Transverse colon (tissue), 4 donors: ENCODE data around the gene WDR75. TPM values are rescaled to one million over a fixed set of nuclear protein-coding genes. Genes with fewer than 3 reads are reported as not detected.
A peak's percentile ranks its signal among the peaks of the same experiment; 100 is the strongest.

Source experiments
- DNase-seq: peaks from one replicate; pipeline ENCODE4 v3.0.0-alpha.2; 2019
- H3K27ac ChIP-seq, 4 donors: fragments of 200-600 bp; sonication (generic); 2 replicates each; pipeline ENCODE4 v1.5.1; 2016 to 2018; ENCODE audit warnings: inconsistent platforms in 4 of 4
- H3K27me3 ChIP-seq: fragments of 200-600 bp; sonication (generic); 2 replicates; pipeline ENCODE4 v1.5.1; 2017; ENCODE audit warnings: inconsistent platforms
- H3K36me3 ChIP-seq, 4 donors: fragments of 200-600 bp; sonication (generic); 2 replicates each; pipeline ENCODE4 v1.5.1; 2017 to 2019; ENCODE audit warnings: inconsistent platforms in 4 of 4
- H3K4me1 ChIP-seq, 4 donors: fragments of 200-600 bp; sonication (generic); 2 replicates each; pipeline ENCODE4 v1.5.1; 2017 to 2020; ENCODE audit warnings: inconsistent platforms in 4 of 4
- H3K4me3 ChIP-seq, 4 donors: fragments of 200-600 bp; sonication (generic); 1 replicate in 1 of 4; 2 replicates in 3 of 4; pipeline versions ENCODE4 v1.5.1 to v1.6.1; 2017 to 2019; ENCODE audit warnings: inconsistent platforms in 4 of 4
- H3K9me3 ChIP-seq, 2 donors: fragments of 200-600 bp; sonication (generic); 2 replicates each; pipeline ENCODE4 v1.5.1; 2017 to 2019; ENCODE audit warnings: inconsistent platforms in 2 of 2
- CTCF ChIP-seq, 5 experiments: fragments of 200-600 bp in 3 of 5; fragments of 450-650 bp in 2 of 5; sonication (generic) in 3 of 5; IDR thresholded peaks; 1 replicate in 2 of 5; 2 replicates in 3 of 5; pipeline ENCODE4 v1.5.1; 2016 to 2017; ENCODE audit warnings: antibody characterized with exemption in 5 of 5, inconsistent platforms in 3 of 5, mild to moderate bottlenecking in 2 of 5, moderate library complexity in 1 of 5
- EP300 ChIP-seq: sonication (generic); formaldehyde crosslinking; IDR thresholded peaks from one replicate; pipeline ENCODE4 v1.6.1; 2017; ENCODE audit warnings: antibody characterized with exemption, low read depth
- POLR2A ChIP-seq: fragments of 450-650 bp; IDR thresholded peaks from one replicate; pipeline ENCODE4 v1.6.1; 2016; ENCODE audit warnings: antibody characterized with exemption, mild to moderate bottlenecking, moderate library complexity
- POLR2AphosphoS5 ChIP-seq, 3 donors: sonication (generic); formaldehyde crosslinking; IDR thresholded peaks; one replicate each; pipeline ENCODE4 v1.6.1; 2016; ENCODE audit warnings: antibody characterized with exemption in 3 of 3
- WGBS, 2 donors: methylation state at CpG; one replicate each; pipeline ENCODE4 v1.1.5; 2018; ENCODE audit warnings: low coverage in 1 of 2; 5-methylcytosine and 5-hydroxymethylcytosine counted together
- in situ Hi-C, 4 donors: fragments of 200-750 bp; cut with MboI; loops; one replicate each; pipeline versions ENCODE4 v1.15.0 to v1.15.1; 2017; ENCODE audit warnings: low sequenced_read_pairs in 3 of 4, low pct_ligation_motif_present in 1 of 4, low pct_unique_long_range_greater_than_20kb in 1 of 4
- intact Hi-C: fragments of 100-400 bp; cut with DNase I; formaldehyde crosslinking; loops from one replicate; pipeline ENCODE4 v1.15.1; 2023; ENCODE audit warnings: low total_unique reads
- total RNA-seq, 4 donors: library from RNA; depleted of rRNA; stranded (reverse); fragments of >200 nt; gene quantifications; one replicate each; pipeline ENCODE4 v1.1.0, GENCODE V29; 2016

WDR75 gene
- total RNA-seq, 4 donors from 2014 or later = 11.1 to 38.1 (median 25.2) TPM

GRCh38 chr2:189515264-189515663 is 74.0 kb downstream of the WDR75 start:
- intact Hi-C loops (no loop called here), in situ Hi-C loops (no loop called here)
- no peaks in the 10 kb centered on the region for H3K9me3 ChIP-seq
- H3K27ac ChIP-seq = peak overlapping the region in 1 of 4 donors; percentile 28
- no peaks in the 10 kb centered on the region for H3K36me3 ChIP-seq
- DNase-seq = no peak
- H3K4me3 ChIP-seq = no peak overlapping the region
- WGBS, 2 donors = 61 to 71% methylated on average over 1 of the region's 1 CpG
- H3K4me1 ChIP-seq = no peaks in the 10 kb centered on the region
- TF ChIP-seq POLR2A (no peak), CTCF (IDR thresholded peaks at IDR 0.05) (no peak), POLR2AphosphoS5 (IDR thresholded peaks at IDR 0.05) (no peak), EP300 (no peak)
- no peaks in the 10 kb centered on the region for H3K27me3 ChIP-seq

- Histone ChIP-seq H3K27ac (no peak overlapping the region), H3K4me3 (no peak overlapping the region), H3K27me3 (no peaks in the 10 kb centered on the region), H3K36me3 (no peaks in the 10 kb centered on the region), H3K9me3 (no peaks in the 10 kb centered on the region), H3K4me1 (peaks cover 0 to 7% (median 2%) of the 10 kb centered on the region in 4 donors)
- DNase-seq = no peak
- WGBS, 2 donors = 50 to 53% methylated on average over 3 of the region's 3 CpGs
- intact Hi-C loops = no loop called here
- in situ Hi-C loops = no loop called here
- no peak for TF ChIP-seq POLR2A
- no peak for TF ChIP-seq POLR2AphosphoS5 (IDR thresholded peaks at IDR 0.05)
- no peak for TF ChIP-seq CTCF (IDR thresholded peaks at IDR 0.05)
- TF ChIP-seq EP300 = no peak
These were observed 75.3 kb downstream of the WDR75 start for GRCh38 chr2:189516546-189516945.

- Histone ChIP-seq H3K36me3 (no peaks in the 10 kb centered on the region), H3K27ac (no peak overlapping the region), H3K4me3 (no peak overlapping the region), H3K4me1 (peaks cover under 1 to 21% (median 11%) of the 10 kb centered on the region in 4 donors), H3K9me3 (no peaks in the 10 kb centered on the region), H3K27me3 (no peaks in the 10 kb centered on the region)
- in situ Hi-C loops (no loop called here), intact Hi-C loops (no loop called here)
- no peak for TF ChIP-seq POLR2AphosphoS5 (IDR thresholded peaks at IDR 0.05)
- no peak for TF ChIP-seq CTCF (IDR thresholded peaks at IDR 0.05)
- TF ChIP-seq POLR2A = no peak
- no peak for TF ChIP-seq EP300
- no peak for DNase-seq
- WGBS, 2 donors = 67 to 91% methylated on average over 1 to 6 of the region's 6 CpGs
These were observed 76.7 kb downstream of the WDR75 start for GRCh38 chr2:189517847-189518535.

- TF ChIP-seq POLR2A (no peak), POLR2AphosphoS5 (IDR thresholded peaks at IDR 0.05) (no peak), EP300 (no peak)
- Histone ChIP-seq H3K27me3 (no peaks in the 10 kb centered on the region), H3K27ac (no peak overlapping the region), H3K9me3 (no peaks in the 10 kb centered on the region), H3K36me3 (no peaks in the 10 kb centered on the region), H3K4me1 (peaks cover 7 to 38% (median 21%) of the 10 kb centered on the region in 4 donors), H3K4me3 (no peak overlapping the region)
- in situ Hi-C loops (no loop called here), intact Hi-C loops (no loop called here)
- no peak for DNase-seq
- 85 to 90% methylated on average over 6 of the region's 6 CpGs for WGBS, 2 donors
These were observed 78.5 kb downstream of the WDR75 start for GRCh38 chr2:189519631-189520387.
